Esophagus muscularis mucosa (tissue), 4 donors: ENCODE data around the gene MEIS3. TPM values are rescaled to one million over a fixed set of nuclear protein-coding genes. Genes with fewer than 3 reads are reported as not detected.

ENCODE experiments used
- DNase-seq: peaks from one replicate; pipeline ENCODE4 v3.0.0-alpha.2; 2017; ENCODE audit errors: extremely low spot score
- H3K27ac ChIP-seq, 4 donors: fragments of 200-600 bp; sonication (generic); replicated peaks in 1 of 4; 1 replicate in 3 of 4; 2 replicates in 1 of 4; pipeline ENCODE4 v1.5.1; 2016 to 2019; ENCODE audit warnings: mild to moderate bottlenecking in 1 of 4
- H3K27me3 ChIP-seq, 4 donors: fragments of 200-600 bp; sonication (generic); one replicate each; pipeline versions ENCODE4 v1.5.1 to v1.6.0; 2016 to 2019
- H3K36me3 ChIP-seq, 4 donors: fragments of 200-600 bp; sonication (generic); one replicate each; pipeline ENCODE4 v1.5.1; 2016 to 2019
- H3K4me1 ChIP-seq, 4 donors: fragments of 200-600 bp; sonication (generic); one replicate each; pipeline ENCODE4 v1.5.1; 2016 to 2019
- H3K4me3 ChIP-seq, 4 donors: fragments of 200-600 bp; sonication (generic); 1 replicate in 2 of 4; 2 replicates in 2 of 4; pipeline ENCODE4 v1.5.1; 2016 to 2019; ENCODE audit warnings: mild to moderate bottlenecking in 4 of 4, moderate library complexity in 1 of 4
- H3K9me3 ChIP-seq, 4 donors: fragments of 200-600 bp; sonication (generic); 1 replicate in 3 of 4; 2 replicates in 1 of 4; pipeline ENCODE4 v1.5.1; 2016 to 2019
- CTCF ChIP-seq, 3 experiments: fragments of 200-600 bp in 2 of 3; fragments of 450-650 bp in 1 of 3; sonication (generic) in 2 of 3; IDR thresholded peaks; one replicate each; pipeline ENCODE4 v1.5.1; 2017 to 2019; ENCODE audit warnings: antibody characterized with exemption in 3 of 3, mild to moderate bottlenecking in 2 of 3, moderate library complexity in 1 of 3
- EP300 ChIP-seq: sonication (generic); formaldehyde crosslinking; IDR thresholded peaks from one replicate; pipeline ENCODE4 v1.6.1; 2017; ENCODE audit warnings: antibody characterized with exemption
- POLR2A ChIP-seq: fragments of 450-650 bp; IDR thresholded peaks from one replicate; pipeline ENCODE4 v1.6.1; 2017; ENCODE audit warnings: antibody characterized with exemption, moderate library complexity, mild to moderate bottlenecking, low read depth
- POLR2AphosphoS5 ChIP-seq, 2 donors: sonication (generic); formaldehyde crosslinking; IDR thresholded peaks; one replicate each; pipeline ENCODE4 v1.6.1; 2017; ENCODE audit warnings: antibody characterized with exemption in 2 of 2
- WGBS: methylation state at CpG from one replicate; pipeline ENCODE4 v1.1.5; 2018; 5-methylcytosine and 5-hydroxymethylcytosine counted together
- intact Hi-C: fragments of 100-400 bp; cut with DNase I; formaldehyde crosslinking; loops from one replicate; pipeline ENCODE4 v1.15.1; 2023
- total RNA-seq, 4 donors: library from RNA; depleted of rRNA; stranded (reverse); fragments of >200 nt; gene quantifications; one replicate each; pipeline versions ENCODE4 v1.1.0 to v1.2.1, GENCODE V29; 2016

Gene MEIS3
- 10 to 100 TPM; 22.8 to 33.2 (median 30.7) TPM for total RNA-seq

DNA sequence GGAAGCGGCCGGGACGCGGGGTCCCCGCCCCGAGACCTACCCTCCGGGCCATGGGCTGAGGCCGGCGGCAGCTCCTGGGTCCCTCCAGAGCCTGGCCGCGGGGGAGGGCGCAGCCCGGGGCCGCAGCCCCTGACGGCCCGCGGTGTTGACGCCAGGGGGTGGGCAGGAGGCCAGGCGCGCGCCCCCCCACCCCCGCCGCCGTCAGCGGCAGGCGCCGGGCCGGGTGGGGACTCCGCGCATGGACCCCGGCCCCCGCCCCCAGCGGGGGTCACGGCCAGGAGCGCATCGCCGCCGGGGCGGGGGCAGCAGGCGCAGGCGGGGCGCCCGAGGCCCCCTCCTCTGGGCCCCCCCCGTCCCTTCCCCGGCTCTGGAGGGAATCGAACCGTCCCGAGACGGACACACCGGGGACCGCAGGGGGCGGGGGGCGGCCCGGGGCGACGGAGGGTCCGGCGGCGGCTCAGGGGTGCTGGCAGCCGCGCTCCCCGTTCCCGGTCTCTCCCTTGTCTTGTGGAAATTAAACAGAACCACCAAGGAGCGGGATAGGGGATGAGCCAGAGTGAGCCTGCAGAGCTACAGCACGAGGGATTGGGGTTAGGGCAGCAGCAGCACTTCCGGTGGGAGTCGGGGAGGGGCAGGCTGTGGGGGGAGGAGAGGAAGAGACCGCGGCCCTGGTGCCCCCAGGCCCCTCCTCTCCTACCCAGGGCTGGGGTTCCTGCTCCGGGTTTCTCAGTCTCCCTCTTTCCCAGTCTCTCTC lies at the start of gene MEIS3:
Gene MEIS3, minus strand, starts transcription at position 498 of the 754 bp plus-strand sequence. Its CDS starts 446 bp downstream, at position 52.
- intact Hi-C loops: no loop called here
- Histone ChIP-seq H3K27me3 (peaks cover 0 to 92% (median 34%) of the 10 kb centered on the region in 4 donors), H3K36me3 (peaks cover 0 to 5% (median 2%) of the 10 kb centered on the region in 4 donors), H3K27ac (peak within 1 kb of the TSS in 2 of 4 donors; percentile 26 to 49), H3K4me3 (peak within 1 kb of the TSS; percentile 60 to 87 (median 62)), H3K9me3 (no peaks in the 10 kb centered on the region), H3K4me1 (peaks cover 0 to 52% (median 29%) of the 10 kb centered on the region in 4 donors)
- WGBS: 2% methylated on average over 11 of the region's 70 CpGs
- TF ChIP-seq POLR2AphosphoS5 (IDR thresholded peaks at IDR 0.05): no peak
- no peak for TF ChIP-seq CTCF (IDR thresholded peaks at IDR 0.05)
- no peak for TF ChIP-seq EP300
- DNase-seq: no peak

GRCh38 chr19:47467914-47468313 lies 48.6 kb upstream of the MEIS3 start:
- H3K4me3 ChIP-seq: no peak overlapping the region
- peaks cover 0 to 33% (median 5%) of the 10 kb centered on the region in 4 donors for H3K27me3 ChIP-seq
- no peak overlapping the region for H3K27ac ChIP-seq
- TF ChIP-seq EP300 (no peak), CTCF (IDR thresholded peaks at IDR 0.05) (no peak), POLR2AphosphoS5 (IDR thresholded peaks at IDR 0.05) (no peak), POLR2A (no peak)
- no peak for DNase-seq
- 65% methylated on average over 9 of the region's 9 CpGs for WGBS
- no peaks in the 10 kb centered on the region for H3K9me3 ChIP-seq
- peaks cover 7 to 46% (median 41%) of the 10 kb centered on the region in 4 donors for H3K4me1 ChIP-seq
- H3K36me3 ChIP-seq: peaks cover 0 to 8% (median 0%) of the 10 kb centered on the region in 4 donors
- intact Hi-C loops: no loop called here

- Histone ChIP-seq H3K36me3 (peaks cover 0 to 8% (median 0%) of the 10 kb centered on the region in 4 donors), H3K4me3 (no peak overlapping the region), H3K27ac (no peak overlapping the region), H3K9me3 (no peaks in the 10 kb centered on the region), H3K27me3 (peaks cover 0 to 16% (median under 1%) of the 10 kb centered on the region in 4 donors), H3K4me1 (peaks cover 0 to 27% (median 22%) of the 10 kb centered on the region in 4 donors)
- no peak for DNase-seq
- no peak for TF ChIP-seq CTCF (IDR thresholded peaks at IDR 0.05)
- no peak for TF ChIP-seq POLR2AphosphoS5 (IDR thresholded peaks at IDR 0.05)
- TF ChIP-seq POLR2A: no peak
- TF ChIP-seq EP300: no peak
- 89% methylated on average over 16 of the region's 27 CpGs for WGBS
- intact Hi-C loops: no loop called here
These were observed 46.6 kb upstream of the MEIS3 start for GRCh38 chr19:47465957-47466356.

DNA sequence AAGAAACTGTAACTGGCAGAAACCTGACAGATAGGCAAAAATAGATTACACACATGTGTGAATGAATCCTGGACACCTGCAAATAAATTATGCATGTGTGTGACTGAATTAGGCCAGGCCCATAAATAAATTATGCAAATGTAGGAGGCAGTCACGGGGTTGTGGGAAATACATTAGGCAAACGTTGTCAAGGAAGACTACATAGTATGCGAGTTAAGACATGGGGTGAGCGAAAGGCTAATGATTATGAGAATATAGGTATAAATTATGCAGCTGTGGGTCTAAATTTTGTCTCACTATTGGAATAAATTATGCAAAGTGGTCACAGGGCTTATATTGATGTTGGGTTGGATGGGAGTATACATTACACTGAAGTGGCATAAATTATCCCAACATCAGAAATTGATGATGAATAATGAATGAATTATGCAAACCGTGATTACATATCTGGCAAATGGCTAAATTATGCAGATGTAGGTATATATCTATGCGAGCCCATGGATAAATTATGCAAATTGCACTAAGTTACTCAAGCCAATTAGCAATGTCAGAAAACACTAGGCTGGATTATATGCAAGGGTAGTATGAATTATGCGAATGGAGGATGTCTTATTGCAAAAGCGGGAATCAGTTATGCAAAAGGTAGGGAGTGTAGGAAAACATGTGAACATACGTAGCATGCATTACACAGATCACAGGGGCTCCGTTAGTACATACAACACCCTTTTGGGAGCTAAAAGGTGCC lies 45.5 kb upstream of the MEIS3 start:
- no peak for TF ChIP-seq EP300
- no peak for TF ChIP-seq CTCF (IDR thresholded peaks at IDR 0.05)
- TF ChIP-seq POLR2A: no peak
- TF ChIP-seq POLR2AphosphoS5 (IDR thresholded peaks at IDR 0.05): no peak
- Histone ChIP-seq H3K27me3 (peaks cover 0 to 18% (median 0%) of the 10 kb centered on the region in 4 donors), H3K4me3 (no peak overlapping the region), H3K36me3 (peaks cover 0 to 11% (median 3%) of the 10 kb centered on the region in 4 donors), H3K9me3 (no peaks in the 10 kb centered on the region), H3K4me1 (peaks cover 0 to 16% (median 11%) of the 10 kb centered on the region in 4 donors), H3K27ac (no peak overlapping the region)
- 74% methylated on average over 10 of the region's 10 CpGs for WGBS
- intact Hi-C loops: no loop called here
- DNase-seq: no peak
